Stimulated activated CD4-positive, alpha-beta T cell treated with anti-CD3 and anti-CD28 coated beads, Interleukin-1b, Interleukin-23, amount 100 ng/mL, for 24 hours (primary cell): ENCODE results near the gene PTOV1.
"Not testable (repeated sequence)": the region's sequence is repeated elsewhere in the genome, so short reads cannot be mapped to it uniquely, and the experiment has no call there.

Source experiments
- DNase-seq, 4 experiments: peaks; one replicate each; pipeline ENCODE4 v3.0.0-alpha.2; 2020; ENCODE audit warnings: low read depth in 4 of 4, low spot score in 1 of 4

PTOV1 gene

DNA sequence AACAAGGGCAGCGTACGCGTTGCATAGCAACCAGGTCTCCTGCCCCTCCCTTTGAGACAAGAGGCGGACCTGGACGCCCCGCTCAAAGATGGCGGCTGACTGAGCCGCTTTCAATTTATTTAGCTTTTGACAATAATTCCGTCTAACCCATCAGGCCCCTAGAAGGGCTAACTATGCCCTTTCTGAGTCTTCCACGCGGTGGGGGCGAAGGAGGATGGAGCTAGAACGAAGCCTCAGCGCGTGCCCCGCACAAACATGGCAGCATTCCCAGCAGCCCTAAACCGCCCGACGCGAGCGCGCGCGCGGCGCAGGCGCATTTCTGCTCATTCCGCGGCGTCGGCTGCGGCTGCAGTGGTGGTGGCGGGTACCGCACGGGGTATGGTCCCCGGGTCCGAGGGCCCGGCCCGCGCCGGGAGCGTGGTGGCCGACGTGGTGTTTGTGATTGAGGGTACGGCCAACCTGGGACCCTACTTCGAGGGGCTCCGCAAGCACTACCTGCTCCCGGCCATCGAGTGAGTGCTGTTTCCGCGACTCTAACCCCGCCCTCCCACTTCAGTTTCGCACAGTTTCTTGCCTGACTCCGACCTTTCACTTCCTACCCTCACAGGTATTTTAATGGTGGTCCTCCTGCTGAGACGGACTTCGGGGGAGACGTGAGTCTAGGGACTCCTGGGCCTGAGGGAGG, 32.9 kb upstream of the PTOV1 start, which contains the start of gene MED25:
Gene MED25, plus strand, starts transcription at position 326 of the 685 bp plus-strand sequence. Its CDS starts 53 bp downstream, at position 379.
- DNase-seq, result peak; percentile 69 to 82 (median 74)

DNA sequence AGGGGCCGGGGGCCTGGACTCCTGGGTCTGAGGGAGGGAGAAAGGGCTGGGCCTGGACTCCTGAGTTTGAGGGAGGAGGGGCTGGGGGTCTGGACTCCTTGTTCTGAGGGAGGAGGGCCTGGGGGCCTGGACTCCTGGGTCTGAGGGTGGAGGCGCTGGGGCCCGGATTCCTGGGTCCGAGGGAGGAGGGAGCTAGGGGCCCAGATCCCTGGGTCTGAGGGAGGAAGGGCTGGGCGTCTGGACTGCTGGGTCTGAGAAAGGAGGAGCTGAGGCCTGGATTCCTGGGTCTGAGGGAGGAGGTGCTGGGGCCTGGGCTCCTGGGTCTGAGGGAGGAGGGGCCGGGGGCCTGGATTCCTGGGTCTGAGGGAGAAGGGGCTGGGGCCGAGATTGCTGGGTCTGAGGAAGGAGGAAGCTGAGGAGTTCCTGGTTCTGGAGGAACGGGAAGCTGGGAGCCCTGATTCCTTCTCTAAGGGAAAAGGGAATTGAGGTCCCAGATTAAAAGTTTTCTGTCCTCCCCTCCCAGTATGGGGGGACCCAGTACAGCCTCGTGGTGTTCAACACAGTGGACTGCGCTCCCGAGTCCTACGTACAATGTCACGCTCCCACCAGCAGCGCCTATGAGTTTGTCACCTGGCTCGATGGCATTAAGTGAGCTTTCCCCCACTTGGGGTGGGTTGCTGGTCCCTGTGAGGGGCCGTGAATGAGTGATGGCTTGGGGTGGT, 32.1 kb upstream of the PTOV1 start:
- no peak for DNase-seq

DNA sequence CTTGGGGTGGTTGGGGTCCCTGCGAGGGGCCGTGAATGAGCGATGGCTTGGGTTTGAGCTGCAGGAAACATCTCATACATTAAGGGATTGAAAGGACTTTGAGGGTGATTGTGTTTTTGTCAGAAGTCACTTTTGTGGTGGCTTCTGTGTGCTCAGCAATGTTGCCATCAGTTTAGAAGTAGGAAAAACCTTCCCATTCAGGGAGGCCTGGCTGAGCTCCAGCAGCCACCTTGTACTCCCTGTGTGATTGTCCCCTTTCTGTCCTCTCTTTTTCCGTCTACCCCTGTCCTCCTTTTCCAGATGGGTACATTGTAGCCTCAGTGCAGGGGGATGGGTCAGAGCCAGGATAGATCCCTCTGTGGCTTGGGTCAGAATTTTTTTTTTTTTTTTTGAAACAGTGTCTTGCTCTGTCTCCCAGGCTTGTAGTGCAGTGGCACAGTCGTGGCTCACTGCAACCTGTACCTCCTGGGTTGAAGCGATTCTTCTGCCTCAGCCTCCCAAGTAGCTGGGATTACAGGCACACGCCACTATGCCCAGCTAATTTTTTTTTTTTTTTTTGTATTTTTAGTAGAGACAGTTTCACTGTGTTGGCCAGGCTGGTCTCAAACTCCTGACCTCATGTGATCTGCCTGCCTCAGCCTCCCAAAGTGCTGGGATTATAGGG, 31.4 kb upstream of the PTOV1 start:
- DNase-seq, result not testable (repeated sequence)

DNA sequence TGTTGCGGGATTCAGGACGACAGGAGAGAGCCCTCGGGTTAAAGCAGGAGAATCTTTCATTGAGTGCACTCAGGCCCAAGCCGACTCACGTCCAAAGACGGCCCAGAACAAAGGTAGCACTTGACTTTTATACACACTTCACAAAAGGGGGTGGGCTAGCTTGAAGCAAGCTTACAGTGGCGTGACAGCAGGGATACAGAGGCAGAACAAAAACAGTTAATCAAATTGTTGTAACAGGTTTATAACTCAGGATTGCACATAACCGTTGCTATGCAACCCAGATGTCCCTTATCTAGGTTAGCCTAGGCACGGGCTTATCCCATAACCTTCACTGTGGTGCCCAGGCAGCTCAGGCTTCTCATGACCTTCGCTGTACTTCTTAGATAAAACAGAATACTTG, 30.8 kb upstream of the PTOV1 start:
- DNase-seq, result no peak

DNA sequence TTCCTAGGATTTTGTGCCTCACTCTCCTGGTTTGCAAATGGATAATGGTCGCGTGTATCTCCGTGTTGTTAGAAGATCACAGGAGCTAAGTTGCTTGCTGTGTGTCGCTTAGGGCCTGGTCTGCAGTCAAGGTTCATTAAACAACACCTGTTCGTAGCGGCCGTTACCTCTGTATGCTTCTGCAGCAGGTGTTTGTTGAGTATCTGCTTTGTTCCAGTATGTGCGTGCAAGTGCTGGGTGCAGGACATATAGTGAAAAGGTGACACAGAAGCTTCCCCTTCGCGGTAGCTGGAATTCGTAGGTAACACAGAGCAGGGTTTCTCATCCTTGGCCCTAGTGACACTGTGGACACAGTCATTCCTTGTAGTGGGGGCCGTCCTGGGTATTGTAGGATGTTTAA, 27.5 kb upstream of the PTOV1 start:
- DNase-seq, result no peak

DNA sequence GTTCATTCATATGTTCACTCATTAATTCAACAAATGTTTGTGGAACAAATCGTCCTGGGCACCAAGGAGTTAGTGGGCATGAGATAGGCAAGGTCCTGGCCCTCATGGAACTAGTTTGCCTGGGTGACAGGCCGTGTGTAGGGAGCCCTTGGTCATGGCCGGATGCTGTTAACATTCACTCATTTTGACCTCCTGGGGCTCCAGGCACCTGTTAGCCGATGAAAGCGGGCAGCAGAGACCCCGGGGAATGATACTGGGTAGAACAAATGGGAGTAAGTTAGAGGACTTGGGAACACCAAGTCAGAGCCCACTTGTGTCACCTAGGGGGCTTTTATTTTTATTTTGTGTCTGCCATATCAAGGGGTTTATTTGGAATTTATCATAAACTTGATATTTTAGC, 26.3 kb upstream of the PTOV1 start:
- DNase-seq, result no peak

DNA sequence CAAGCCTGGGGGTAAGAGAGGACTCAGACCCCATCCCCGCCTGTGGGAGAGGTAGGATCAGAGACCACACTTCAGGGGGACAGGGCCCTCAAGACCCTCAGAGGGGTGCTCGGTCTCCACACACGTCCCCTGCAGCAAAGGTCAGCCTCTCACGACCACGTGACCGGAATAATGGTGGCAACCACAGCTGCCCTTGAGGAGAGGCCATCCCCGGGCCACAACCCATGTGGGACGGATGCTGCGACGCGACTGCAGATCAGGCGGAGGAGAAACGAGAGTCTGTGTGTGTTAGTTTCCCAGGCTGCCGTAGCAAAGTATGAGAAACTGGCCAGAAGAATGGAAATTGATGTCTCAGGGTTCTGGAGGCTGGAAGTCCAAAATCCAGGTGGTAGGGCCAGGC, 23.9 kb upstream of the PTOV1 start:
- DNase-seq, result no peak

DNA sequence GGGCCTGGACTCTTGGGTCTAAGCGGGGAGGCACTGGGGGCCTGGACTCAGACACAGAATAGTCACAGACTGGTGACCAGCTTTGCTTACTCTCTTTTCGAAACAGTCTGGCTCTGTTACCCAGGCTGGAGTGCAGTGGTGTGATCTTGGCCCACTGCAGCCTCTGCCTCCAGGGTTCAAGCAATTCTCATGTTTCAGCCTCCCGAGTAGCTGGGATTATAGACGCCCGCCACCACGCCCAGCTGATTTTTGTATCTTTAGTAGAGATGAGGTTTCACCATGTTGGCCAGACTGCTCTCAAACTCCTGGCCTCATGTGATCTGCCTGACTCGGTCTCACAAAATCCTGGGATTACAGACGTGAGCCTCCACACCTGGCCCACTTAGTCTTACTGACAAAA, 21.8 kb upstream of the PTOV1 start:
- no peak for DNase-seq

DNA sequence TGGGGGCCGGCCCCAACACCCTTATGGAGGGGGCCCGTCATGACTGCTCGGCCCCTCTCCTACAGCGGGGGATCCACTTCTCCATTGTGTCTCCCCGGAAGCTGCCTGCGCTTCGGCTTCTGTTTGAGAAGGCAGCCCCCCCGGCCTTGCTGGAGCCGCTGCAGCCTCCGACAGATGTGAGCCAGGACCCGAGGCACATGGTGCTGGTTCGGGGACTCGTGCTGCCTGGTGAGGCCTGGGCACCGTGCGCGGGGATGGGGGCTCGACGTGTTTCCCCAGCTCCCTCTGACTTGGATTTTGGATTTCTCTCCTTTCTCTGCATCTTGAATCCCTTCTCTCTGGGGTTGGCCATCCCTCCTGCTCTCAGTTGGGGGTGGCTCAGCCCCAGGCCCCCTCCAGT, 21.2 kb upstream of the PTOV1 start:
- no peak for DNase-seq

DNA sequence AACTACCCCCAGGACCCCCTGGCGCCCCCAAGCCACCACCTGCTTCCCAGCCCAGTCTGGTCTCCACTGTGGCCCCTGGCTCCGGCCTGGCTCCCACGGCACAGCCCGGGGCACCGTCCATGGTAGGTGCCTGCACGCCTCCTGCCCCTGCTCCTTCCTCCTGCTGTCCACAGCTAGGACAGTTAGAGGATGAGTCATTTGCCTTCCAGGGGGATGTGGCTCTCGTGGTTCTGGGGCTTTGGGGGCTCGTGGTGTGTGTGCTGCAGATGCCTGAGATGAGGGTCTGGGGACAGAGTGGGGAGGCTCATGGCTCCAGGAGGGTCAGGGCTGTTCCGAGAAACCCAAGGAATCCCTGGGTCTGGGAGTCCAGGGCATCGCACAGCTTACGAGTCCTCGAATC, 20.2 kb upstream of the PTOV1 start:
- DNase-seq, result no peak

DNA sequence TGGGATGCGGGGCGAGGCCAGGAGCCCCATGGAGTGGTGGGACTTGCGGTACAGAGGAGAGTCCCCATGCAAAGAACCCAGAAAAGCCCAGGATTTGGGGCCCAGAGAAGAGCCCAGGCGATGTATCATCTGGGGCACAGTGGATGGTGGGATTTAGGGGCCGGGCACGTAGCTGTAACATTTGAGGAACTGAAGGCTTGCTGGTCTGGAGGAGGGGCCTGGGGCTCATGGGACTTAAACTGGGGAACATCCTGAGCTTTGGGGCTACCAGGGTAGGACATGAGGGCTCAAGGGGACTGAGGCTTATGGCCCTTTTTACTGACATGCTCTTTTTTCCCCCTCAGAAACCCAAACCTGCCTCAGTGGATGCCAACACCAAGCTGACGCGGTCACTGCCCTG, 19.4 kb upstream of the PTOV1 start:
- DNase-seq, result no peak

DNA sequence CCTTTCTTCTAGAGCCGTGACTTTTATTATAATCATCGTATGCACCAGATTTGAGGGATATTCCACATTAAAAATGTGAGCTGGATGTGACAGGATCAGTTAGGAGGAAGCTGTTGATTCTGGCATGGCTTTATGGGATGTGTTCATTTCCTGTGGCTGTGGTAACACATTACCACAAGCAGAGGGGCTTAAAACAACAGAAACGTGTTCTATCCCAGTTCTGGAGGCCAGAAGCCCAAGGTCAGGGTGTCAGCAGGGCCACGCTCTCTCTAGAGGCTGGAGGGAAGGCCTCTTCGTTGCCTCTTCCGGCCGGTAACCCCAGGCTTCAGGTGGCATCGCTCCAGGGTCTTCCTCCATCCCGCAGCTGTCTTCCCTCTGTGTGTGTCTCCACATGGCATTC, 18.4 kb upstream of the PTOV1 start:
- no peak for DNase-seq

DNA sequence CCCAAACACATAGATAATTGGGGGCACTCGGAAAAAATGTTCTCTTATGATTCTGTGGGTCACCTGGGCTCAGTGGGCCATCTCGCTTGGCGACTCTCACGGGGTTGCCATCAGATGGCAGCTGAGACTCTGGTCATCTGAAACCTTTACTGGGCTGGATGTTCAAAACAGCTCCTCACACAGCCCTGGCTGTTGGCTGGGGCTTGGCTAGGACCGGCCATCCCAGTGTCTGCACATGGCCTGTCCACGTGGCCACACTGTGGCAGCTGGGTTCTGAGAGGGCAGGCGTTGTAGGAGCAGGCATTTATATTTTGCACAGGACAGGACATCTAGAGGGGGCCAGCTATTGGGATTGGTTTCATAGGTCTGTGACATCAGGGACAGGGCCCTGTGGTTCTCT, 17.4 kb upstream of the PTOV1 start:
- DNase-seq, result no peak

DNA sequence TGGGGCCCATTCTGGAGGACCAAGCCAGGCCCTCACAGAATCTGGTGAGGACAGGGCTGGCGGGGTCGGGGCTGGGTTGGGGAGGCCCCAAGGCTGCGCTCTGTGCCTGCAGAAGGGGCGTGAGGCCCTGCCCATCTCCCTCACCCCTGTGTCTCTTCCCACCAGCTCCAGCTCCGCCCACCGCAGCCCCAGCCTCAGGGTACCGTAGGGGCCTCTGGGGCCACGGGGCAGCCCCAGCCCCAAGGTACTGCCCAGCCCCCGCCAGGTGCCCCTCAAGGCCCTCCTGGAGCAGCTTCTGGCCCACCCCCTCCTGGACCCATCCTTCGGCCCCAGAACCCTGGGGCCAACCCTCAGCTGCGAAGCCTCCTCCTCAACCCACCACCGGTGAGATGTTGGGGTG, 15.4 kb upstream of the PTOV1 start:
- DNase-seq, result no peak

DNA sequence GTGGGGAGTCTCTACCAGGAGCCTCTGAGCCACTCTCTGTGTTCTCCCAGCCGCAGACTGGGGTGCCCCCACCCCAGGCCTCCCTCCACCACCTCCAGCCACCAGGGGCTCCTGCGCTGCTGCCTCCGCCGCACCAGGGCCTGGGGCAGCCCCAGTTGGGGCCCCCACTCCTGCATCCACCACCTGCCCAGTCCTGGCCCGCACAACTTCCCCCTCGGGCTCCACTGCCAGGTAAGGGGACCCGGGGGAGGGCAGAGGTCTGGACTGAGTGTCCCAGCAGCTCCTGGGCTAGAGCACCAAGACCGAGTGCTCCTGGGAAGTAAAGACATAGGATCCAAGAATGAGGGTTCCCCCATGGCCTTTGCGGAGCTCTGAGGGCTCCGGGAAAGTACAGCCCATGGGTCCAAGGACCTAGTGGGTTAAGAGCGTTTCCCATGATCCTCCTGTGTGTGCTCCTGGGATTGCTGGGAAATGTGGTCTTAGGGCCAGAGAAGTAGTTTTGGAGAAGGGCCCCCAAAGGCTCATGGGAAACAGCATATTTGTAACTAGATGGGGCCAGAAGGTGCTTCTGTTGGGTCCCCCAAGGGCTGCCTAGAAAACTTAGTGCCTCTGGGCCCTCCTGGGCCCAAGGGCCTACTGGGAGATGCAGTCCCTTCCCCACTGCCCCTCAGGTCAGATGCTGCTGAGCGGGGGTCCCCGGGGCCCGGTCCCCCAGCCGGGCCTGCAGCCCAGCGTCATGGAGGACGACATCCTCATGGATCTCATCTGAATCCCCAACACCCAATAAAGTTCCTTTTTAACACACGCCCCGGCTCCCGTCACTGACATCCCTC, 14.6 kb upstream of the PTOV1 start:
- no peak for DNase-seq

DNA sequence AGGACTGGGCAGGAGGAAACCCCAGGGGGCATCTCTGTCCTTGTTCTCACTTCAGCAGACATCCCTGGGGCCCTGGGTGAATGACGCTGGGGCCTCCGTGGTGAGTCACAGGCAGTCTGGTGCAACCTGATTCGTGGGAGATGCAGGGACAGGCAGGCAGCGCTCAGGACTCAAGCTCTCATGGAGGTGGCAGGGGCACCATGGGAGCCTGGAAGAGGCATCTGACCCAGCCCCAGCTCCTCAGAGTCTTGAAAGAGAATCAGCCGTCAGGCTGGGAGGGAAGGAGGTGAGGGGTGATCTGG, 14.0 kb upstream of the PTOV1 start:
- DNase-seq, result no peak

DNA sequence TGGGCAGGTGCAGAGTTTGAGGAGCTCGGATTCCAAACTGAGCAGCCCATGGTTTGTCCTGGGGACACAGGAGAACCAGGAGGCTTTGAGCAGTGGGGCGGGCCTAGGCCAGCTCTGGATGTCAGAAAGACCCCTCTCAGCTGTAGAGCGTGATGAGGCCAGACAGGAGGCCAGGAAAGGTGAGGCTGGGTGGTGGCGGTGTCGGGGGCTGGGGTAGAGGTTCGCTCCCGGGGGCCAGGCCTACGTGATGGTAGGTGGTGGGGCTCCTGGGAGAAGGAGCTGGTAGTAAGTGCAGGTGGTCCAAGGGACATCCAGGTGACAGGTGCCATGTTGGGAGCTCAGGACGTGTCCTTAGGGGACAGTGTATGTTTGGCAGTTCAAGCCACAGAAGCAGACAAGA, 13.5 kb upstream of the PTOV1 start:
- DNase-seq, result no peak

DNA sequence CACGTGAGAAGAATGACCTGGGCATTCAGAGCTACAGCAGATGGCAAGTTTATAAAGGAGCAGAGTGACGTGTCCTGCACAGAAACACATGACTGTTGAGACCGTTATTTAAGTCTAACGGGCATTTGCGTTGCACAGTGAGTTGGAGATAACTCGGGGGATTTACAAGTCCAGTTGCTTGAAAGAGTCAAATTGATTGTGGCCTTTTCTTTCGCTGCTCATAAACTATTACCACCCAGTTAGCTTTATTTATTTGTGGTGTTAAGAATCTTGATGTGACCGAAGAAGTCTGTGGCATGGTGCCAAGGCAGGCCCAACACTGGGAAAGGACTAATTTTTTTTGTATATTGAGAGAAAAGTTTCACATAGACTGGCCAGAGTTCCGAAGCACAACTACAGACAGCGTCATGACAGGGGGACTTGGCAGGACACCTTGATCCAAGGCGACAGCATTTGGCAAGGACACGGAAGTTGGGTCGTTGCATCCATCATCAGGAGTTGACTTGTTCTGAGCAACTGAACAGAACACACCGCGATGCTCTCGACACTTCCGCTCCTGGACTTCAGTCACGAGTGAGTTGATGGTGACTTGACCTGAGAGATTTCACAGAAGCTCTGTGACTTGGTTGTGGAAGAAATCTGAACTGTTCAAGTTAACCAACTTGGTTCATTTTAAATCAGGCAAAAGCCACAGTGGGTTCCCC, 11.9 kb upstream of the PTOV1 start:
- DNase-seq, result no peak

DNA sequence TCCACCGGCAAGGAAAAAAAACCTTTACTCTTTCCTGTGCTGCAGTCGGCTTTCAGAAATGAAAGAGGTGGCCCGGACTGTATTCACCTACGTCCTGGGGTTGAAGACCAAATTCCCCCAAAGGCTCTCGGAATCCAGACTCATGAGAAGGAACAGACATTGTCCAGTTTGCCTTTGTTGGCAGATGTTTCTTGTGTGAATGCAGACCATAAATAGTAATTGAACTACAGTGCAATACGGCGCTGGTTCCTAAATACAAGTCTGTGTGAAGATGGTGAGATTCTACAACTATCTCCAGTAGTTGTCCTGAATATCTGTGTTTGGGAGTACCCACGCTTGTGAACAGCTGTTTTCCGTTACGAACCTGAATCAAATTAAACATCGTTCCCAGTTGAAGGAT, 11.2 kb upstream of the PTOV1 start:
- DNase-seq, result no peak

DNA sequence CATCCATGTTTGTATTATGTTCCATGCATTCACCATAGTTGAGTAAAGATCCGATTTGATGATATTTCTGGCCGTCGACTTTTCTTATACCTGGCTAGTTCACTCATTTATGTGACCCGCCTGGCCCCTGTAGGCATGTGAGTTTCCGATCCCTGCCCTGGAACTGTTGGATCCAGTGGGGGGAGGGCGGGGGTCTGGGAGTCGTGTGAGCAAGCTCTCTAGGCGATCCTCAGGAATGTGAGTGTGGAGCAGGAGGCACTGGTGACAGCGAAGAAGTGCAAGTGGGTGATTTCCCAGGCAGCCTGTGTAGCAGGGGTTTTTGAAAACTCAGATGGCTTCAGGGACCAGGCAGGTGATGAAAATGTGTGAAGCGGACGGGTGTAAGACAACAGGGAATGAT, 10.6 kb upstream of the PTOV1 start:
- no peak for DNase-seq

DNA sequence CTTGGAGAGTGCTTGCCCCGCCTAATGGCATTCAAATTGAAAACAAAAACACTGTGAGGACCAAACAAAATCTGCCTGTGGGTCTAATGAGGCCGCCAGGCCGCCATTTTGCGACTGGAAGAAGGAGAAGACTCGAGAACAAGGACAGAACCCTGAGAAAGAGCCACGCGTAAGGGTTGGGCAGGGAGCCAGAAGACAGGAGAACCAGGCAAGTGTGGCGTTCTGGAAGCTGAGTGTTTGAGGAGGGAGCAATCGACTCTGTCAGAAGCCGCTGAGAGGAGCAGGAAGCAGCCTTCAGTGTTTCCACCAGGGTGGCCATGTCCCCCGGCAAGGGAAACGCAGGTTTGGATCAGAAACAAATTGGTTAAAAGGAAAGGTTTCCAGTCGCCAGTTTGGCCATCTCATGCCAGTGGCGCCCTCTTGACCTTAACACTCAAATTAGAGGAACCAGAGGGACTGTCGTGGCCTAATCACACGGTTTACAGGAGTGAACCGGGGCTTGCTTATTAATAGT, 10.2 kb upstream of the PTOV1 start:
- no peak for DNase-seq
